ENCODE results near the gene MCM3AP. TPM values are rescaled to one million over a fixed set of nuclear protein-coding genes. Genes with fewer than 3 reads are reported as not detected.

Gene MCM3AP
- total RNA-seq, 1 donor from 2014 or later, result 72.4 TPM

DNA sequence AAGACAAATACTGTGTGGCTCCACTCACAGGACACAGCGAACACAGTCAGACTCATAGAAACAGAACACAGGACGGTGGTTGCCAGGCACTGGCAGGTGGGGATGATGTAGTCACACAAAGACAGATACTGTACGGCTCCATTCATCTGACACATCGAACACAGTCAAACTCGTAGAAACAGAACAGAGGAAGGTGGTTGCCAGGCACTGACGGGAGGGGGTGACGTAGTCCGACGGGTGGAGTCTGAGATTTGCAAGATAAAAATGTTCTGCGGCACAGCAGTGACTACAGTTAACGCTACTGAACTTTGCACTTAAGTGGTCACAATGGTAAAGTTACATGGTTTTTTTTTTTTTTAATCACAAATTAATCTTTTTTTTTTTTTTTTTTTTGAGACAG, 19.5 kb upstream of the MCM3AP start:
- no peaks in the 10 kb centered on the region for H4K20me1 ChIP-seq (ENCODE audit: low read depth)
- no peak overlapping the region for H3K27ac Mint-ChIP-seq

DNA sequence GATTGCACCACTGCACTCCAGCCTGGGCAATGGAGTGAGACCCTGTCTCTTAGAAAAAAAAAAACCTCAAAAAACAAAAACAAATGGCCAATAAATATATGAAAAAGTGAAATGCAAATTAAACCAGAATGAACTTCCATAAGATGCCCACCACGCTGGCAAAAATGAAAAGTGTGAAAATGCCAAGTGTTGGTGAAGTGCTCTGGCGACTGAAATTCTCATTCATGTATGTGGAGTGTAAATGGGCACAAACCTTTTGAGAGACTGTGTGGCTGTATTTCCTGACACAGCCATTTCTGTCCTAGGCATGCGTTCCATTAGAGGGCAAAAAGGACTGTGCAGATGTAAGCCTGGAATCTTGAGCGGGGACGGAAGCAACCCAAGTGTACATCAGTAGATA, 19.0 kb upstream of the MCM3AP start:
- no peak overlapping the region for H3K4me3 Mint-ChIP-seq
- peaks cover 41% of the 10 kb centered on the region for H3K36me3 Mint-ChIP-seq
- no peaks in the 10 kb centered on the region for H3K36me3 ChIP-seq
- H3K27ac Mint-ChIP-seq, result no peak overlapping the region
- H2AFZ ChIP-seq (replicated peaks), result no peak overlapping the region
- no peaks in the 10 kb centered on the region for H3K4me1 ChIP-seq
- H3K9me3 Mint-ChIP-seq, result no peaks in the 10 kb centered on the region
- no peaks in the 10 kb centered on the region for H3K79me2 ChIP-seq (ENCODE audit: low read depth)
- no peaks in the 10 kb centered on the region for H3K4me1 Mint-ChIP-seq
- no peaks in the 10 kb centered on the region for H4K20me1 ChIP-seq (ENCODE audit: low read depth)
- H3K27me3 ChIP-seq, result no peaks in the 10 kb centered on the region
- H3K9ac ChIP-seq, result no peak overlapping the region
- H3F3A ChIP-seq (ENCODE audit: low read depth), result no peaks in the 10 kb centered on the region
- DNase-seq (ENCODE audit: low spot score), result no peak
- H3K4me2 ChIP-seq, result no peak overlapping the region
- no peak overlapping the region for H3K27ac ChIP-seq
- no peaks in the 10 kb centered on the region for H3K9me3 ChIP-seq (ENCODE audit: low read depth)
- H3K4me3 ChIP-seq, result no peak overlapping the region
- peaks cover 4% of the 10 kb centered on the region for H3K27me3 Mint-ChIP-seq (ENCODE audit: insufficient read depth, low read depth)
- TF ChIP-seq, protein P1, sequence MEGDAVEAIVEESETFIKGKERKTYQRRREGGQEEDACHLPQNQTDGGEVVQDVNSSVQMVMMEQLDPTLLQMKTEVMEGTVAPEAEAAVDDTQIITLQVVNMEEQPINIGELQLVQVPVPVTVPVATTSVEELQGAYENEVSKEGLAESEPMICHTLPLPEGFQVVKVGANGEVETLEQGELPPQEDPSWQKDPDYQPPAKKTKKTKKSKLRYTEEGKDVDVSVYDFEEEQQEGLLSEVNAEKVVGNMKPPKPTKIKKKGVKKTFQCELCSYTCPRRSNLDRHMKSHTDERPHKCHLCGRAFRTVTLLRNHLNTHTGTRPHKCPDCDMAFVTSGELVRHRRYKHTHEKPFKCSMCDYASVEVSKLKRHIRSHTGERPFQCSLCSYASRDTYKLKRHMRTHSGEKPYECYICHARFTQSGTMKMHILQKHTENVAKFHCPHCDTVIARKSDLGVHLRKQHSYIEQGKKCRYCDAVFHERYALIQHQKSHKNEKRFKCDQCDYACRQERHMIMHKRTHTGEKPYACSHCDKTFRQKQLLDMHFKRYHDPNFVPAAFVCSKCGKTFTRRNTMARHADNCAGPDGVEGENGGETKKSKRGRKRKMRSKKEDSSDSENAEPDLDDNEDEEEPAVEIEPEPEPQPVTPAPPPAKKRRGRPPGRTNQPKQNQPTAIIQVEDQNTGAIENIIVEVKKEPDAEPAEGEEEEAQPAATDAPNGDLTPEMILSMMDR (IDR thresholded peaks at IDR 0.05), result no peak
- TF ChIP-seq EZH2phosphoT487 (IDR thresholded peaks at IDR 0.05), result no peak
- TF ChIP-seq EZH2 (IDR thresholded peaks at IDR 0.05), result no peak

More for the DNA sequence above, 19.5 kb upstream of the MCM3AP start:
- H3K27me3 Mint-ChIP-seq (ENCODE audit: insufficient read depth, low read depth), result peaks cover 4% of the 10 kb centered on the region
- H3K4me3 Mint-ChIP-seq, result no peak overlapping the region
- H3K4me1 Mint-ChIP-seq, result no peaks in the 10 kb centered on the region
- H2AFZ ChIP-seq (replicated peaks), result no peak overlapping the region
- DNase-seq (ENCODE audit: low spot score), result no peak
- TF ChIP-seq EZH2phosphoT487 (IDR thresholded peaks at IDR 0.05), result no peak
- TF ChIP-seq, protein P1 (IDR thresholded peaks at IDR 0.05), result no peak
- TF ChIP-seq EZH2 (IDR thresholded peaks at IDR 0.05), result no peak
- H3K4me3 ChIP-seq, result no peak overlapping the region
- H3K27ac ChIP-seq, result no peak overlapping the region
- H3K4me1 ChIP-seq, result no peaks in the 10 kb centered on the region
- H3K27me3 ChIP-seq, result no peaks in the 10 kb centered on the region
- H3F3A ChIP-seq (ENCODE audit: low read depth), result no peaks in the 10 kb centered on the region
- H3K79me2 ChIP-seq (ENCODE audit: low read depth), result no peaks in the 10 kb centered on the region
- H3K9me3 ChIP-seq (ENCODE audit: low read depth), result no peaks in the 10 kb centered on the region
- peaks cover 38% of the 10 kb centered on the region for H3K36me3 Mint-ChIP-seq
- no peaks in the 10 kb centered on the region for H3K9me3 Mint-ChIP-seq
- no peak overlapping the region for H3K9ac ChIP-seq
- no peak overlapping the region for H3K4me2 ChIP-seq
- no peaks in the 10 kb centered on the region for H3K36me3 ChIP-seq

DNA sequence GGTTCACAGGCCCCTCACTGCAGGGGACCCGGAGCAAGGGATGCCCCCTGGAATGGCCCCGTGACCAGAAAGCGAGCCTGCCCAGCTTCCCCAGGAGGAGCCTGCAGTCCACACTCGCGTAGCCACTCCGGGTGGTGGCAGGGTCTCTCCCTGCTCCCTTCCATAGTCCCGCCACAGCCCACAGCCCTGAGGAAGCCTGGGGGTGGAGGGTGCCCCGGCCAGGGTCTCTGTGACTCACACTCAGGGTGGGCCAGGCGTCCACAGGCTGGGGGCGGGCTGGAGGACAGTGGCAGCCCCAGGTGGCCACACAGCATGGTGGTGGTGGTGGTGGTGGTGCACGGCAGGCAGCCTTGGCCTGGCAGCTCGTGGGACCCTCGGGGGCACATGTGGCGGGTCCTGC, 16.3 kb upstream of the MCM3AP start:
- Histone ChIP-seq H3K27ac (no peak overlapping the region), H3K4me3 (no peak overlapping the region), H2AFZ (replicated peaks) (no peak overlapping the region), H3K4me1 (no peaks in the 10 kb centered on the region), H3K4me2 (no peak overlapping the region), H3K79me2 (ENCODE audit: low read depth) (no peaks in the 10 kb centered on the region), H3K36me3 (no peaks in the 10 kb centered on the region), H4K20me1 (ENCODE audit: low read depth) (no peaks in the 10 kb centered on the region), H3F3A (ENCODE audit: low read depth) (peaks cover 3% of the 10 kb centered on the region), H3K9ac (no peak overlapping the region), H3K27me3 (peaks cover 9% of the 10 kb centered on the region), H3K9me3 (ENCODE audit: low read depth) (no peaks in the 10 kb centered on the region)
- no peak for TF ChIP-seq EZH2phosphoT487 (IDR thresholded peaks at IDR 0.05)
- TF ChIP-seq EZH2 (IDR thresholded peaks at IDR 0.05), result no peak
- TF ChIP-seq, protein P1 (IDR thresholded peaks at IDR 0.05), result no peak
- peaks cover 34% of the 10 kb centered on the region for H3K36me3 Mint-ChIP-seq
- no peak overlapping the region for H3K4me3 Mint-ChIP-seq
- H3K9me3 Mint-ChIP-seq, result no peaks in the 10 kb centered on the region
- H3K4me1 Mint-ChIP-seq, result no peaks in the 10 kb centered on the region
- H3K27me3 Mint-ChIP-seq (ENCODE audit: insufficient read depth, low read depth), result peaks cover 6% of the 10 kb centered on the region
- no peak overlapping the region for H3K27ac Mint-ChIP-seq
- DNase-seq (ENCODE audit: low spot score), result no peak
